ENCODE data around the gene ZNF362.
A peak's percentile ranks its signal among the peaks of the same experiment; 100 is the strongest.

Gene ZNF362

DNA sequence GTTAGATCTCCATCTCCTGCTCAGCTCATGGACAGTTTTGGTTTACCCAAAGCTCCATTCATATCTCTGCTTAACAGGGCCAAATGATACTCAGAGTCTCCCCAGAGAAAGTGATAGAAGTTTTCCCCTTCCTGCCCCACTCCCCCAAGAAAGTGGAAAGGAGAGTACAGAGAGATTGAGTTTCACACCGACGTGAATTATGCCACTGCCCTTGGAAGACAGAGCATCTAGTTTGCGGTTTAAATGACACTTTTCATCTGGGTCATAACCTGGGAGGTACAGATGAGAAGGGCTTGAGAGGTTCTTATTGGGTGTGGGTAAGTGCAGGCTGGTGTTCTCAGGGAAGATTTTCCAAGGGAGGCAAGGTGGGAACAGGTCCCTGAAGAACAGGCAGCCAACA lies 6.9 kb upstream of the ZNF362 start:
- in situ Hi-C loops (cut with HindIII; ENCODE audit: low pct_unique_long_range_greater_than_20kb, low sequenced_read_pairs), result no loop called here
- DNase-seq (ENCODE audit: low read depth in 1 of 2, low spot score in 1 of 2), result no peak
- no peak for TF ChIP-seq JUND (IDR thresholded peaks at IDR 0.05; ENCODE audit: low read depth)

DNA sequence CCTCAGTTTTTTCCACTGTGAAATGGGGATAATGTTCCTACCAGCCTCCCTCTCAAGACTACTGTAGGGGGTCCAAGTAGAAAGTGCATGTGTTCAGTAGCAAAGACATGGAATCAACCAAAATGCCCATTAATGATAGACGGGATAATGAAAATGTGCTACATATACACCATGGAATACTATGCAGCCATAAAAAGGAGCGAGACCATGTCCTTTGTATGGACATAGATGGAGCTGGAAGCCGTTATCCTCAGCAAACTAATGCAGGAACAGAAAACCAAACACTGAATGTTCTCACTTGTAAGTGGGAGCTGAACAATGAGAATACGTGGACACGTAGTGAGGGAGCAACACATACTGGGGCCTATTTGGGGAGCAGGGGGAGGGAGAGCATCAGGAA lies 6.1 kb upstream of the ZNF362 start:
- in situ Hi-C loops (cut with HindIII; ENCODE audit: low pct_unique_long_range_greater_than_20kb, low sequenced_read_pairs), result no loop called here
- TF ChIP-seq JUND (IDR thresholded peaks at IDR 0.05; ENCODE audit: low read depth), result no peak
- DNase-seq (ENCODE audit: low read depth in 1 of 2, low spot score in 1 of 2), result no peak

DNA sequence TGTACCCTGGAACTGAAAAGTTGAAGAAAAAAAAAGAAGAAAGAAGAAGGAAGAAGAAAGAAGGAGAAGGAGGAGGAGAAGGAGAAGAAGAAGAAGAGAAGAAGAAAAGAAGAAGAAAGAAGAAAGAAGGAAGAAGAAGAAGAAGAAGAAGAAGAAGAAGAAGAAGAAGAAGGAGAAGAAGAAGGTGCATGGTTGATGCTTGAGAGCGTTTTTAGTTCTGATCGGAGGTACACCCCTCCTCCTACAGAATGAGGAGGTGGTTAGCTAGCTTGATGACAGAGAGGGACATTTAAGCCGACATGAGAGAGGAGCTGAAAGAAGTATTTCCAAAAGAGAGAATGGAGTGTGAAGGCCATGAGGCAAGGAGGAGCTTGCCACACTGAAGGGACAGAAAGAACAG lies 5.6 kb upstream of the ZNF362 start:
- no peak for TF ChIP-seq JUND (IDR thresholded peaks at IDR 0.05; ENCODE audit: low read depth)
- no peak for DNase-seq (ENCODE audit: low read depth in 1 of 2, low spot score in 1 of 2)
- in situ Hi-C loops (cut with HindIII; ENCODE audit: low pct_unique_long_range_greater_than_20kb, low sequenced_read_pairs), result no loop called here

DNA sequence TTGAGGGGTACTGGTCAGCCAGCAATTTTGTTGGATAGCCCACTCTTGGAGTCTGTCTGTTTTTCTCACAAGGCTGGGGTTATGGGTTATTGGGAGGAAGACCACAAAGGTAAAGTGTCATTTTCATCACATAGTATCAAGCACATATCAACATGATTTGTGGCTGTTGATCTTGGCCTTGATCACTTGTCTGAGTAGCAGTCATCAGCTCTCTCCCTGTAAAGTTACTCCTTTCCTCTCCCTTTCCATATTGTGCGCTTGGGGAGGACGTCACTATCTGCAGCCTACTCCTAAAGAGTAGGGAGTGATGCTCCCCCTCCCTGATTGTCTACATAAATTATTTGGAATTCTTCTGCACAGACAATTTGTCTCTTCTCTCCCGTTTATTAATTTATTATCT lies 1.8 kb upstream of the ZNF362 start:
- DNase-seq (ENCODE audit: low read depth in 1 of 2, low spot score in 1 of 2), result no peak
- in situ Hi-C loops (cut with HindIII; ENCODE audit: low pct_unique_long_range_greater_than_20kb, low sequenced_read_pairs), result no loop called here
- no peak for TF ChIP-seq JUND (IDR thresholded peaks at IDR 0.05; ENCODE audit: low read depth)

DNA sequence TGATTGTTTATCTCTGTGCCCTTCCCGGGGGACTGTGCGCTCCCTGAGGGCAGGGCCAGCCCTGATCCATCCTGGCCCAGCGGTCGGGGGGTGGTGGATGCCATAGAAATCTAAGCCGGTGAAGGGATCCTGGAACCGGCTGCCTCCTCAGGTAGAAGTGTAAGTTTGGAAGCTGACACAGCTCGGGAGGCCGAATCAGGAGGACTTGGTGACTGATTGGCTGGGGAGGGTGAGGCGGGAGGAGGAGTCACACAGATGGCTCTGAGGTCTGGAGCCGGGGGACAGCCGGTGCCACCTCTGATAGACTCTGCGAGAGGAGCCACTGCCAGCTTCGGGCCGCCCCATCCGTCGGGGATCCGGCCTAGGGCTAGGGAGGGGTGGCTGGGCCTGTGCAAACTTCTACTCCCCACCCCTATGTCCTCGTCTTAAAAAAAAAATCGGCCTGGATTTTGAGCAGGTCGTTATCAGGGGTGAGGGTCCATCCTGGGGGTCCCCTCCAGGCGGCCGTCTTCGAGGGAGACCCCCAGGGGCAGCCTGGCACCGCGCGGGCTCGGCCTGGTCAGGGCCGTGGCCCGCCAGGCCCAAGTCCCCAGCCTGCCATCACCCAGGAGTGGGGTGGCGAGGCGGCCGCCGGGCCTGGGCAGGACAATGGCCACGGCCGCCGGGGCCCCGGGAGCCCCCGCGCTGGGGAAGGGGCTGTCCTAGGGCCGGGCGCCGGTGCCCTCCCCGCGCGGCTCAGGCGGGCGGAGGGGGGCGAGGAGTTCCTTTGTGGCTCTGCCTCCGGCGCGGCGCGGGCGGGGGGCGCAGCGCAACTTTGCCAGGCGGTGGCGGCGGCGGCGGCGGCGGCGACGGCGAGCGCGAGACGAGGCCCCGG lies 708 bp upstream of the ZNF362 start:
- in situ Hi-C loops (cut with HindIII; ENCODE audit: low pct_unique_long_range_greater_than_20kb, low sequenced_read_pairs), result no loop called here
- peak; percentile 68 to 86 for DNase-seq (ENCODE audit: low read depth in 1 of 2, low spot score in 1 of 2)
- no peak for TF ChIP-seq JUND (IDR thresholded peaks at IDR 0.05; ENCODE audit: low read depth)

DNA sequence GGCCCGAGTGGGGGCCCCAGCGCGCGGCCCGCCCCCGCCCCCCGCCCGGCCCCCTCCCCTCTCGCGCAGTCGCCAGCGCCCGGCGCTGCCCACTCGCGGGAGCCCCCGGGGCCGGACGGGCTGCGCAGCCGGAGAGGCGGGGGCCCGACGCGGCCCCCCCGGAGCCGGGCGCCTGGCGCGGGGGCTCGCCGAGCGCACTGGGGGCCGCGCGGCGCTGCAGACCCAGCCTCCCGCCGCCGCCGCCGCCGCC lies 146 bp upstream of the ZNF362 start:
- no peak for TF ChIP-seq JUND (IDR thresholded peaks at IDR 0.05; ENCODE audit: low read depth)
- no peak for DNase-seq (ENCODE audit: low read depth in 1 of 2, low spot score in 1 of 2)
- in situ Hi-C loops (cut with HindIII; ENCODE audit: low pct_unique_long_range_greater_than_20kb, low sequenced_read_pairs), result no loop called here

DNA sequence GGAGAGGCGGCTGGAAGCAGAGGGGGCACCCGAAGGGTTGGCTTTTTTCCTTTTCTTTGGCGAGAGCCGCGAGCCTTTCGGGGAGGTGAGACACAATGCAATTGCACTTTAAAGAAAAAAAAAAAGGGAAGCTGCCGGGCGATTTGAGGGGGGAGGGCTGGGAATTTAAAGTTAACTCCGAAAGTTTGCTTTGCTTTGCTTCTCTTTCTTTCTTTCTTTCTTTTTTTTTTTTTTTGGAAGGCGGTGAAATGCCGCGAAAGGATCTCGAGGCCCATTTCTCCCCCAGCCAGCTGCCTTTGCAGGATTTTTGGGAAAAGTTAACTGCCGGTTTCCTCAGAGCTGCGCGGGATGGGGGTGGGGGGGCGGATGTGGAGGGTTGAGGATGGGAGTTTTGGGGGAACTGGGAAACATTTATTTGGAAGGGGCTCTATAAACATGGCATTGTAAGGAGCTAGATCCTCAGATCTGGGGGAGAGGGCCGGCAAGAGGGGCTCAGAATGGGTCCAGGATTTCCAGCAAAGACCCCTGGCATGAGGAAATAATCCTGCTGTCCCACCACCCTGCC lies 997 bp downstream of the ZNF362 start:
- TF ChIP-seq JUND (IDR thresholded peaks at IDR 0.05; ENCODE audit: low read depth), result no peak
- in situ Hi-C loops (cut with HindIII; ENCODE audit: low pct_unique_long_range_greater_than_20kb, low sequenced_read_pairs), result no loop called here

DNA sequence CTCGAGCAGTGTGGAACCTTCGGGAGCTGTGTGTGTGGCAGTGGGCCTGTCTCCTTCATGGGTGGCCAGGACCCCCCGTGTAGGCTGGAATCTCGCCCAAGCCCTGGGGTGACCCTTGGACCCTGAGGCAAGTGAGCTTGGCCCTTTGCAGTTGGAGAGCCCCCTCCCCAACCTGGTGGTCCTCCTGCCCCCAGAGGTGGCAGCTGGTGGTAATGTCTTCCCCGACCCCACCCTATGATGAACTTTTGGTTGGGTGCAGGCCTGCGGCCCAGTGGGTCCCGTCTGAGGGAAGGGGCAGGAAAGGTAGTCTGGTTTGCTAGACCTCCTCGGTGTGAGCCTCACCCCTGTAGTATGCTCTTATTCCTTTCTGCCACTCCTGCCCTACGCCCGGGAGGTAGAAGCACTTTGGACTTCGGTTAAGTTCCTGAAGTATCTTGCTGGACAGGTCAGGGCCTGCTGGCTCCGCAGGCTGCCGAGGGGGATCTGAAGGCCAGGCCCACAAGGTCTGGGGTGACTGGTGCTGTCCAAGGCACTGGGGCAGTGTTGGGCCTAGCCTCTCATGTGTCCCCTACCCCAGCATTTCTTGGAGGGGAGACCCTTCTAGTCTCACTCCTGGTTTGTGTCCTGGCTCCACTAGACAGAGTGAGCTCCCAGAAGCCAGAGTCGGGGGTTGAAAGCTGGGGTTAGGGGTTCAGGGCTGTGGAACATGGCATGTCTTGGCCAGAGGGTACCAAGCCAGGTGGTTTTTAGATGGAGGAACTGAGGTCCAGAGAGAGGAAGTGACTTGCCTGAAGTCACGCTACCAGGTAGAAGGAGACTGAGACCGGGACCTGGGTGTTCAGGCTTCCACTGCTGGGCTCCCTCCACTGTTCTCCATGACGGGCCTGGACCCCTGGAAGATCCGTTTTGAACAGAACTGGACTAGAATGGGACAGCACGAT lies 1.8 kb downstream of the ZNF362 start:
- in situ Hi-C loops (cut with HindIII; ENCODE audit: low pct_unique_long_range_greater_than_20kb, low sequenced_read_pairs), result no loop called here
- no peak for TF ChIP-seq JUND (IDR thresholded peaks at IDR 0.05; ENCODE audit: low read depth)

More for the DNA sequence above, 997 bp downstream of the ZNF362 start:
- DNase-seq (ENCODE audit: low read depth in 1 of 2, low spot score in 1 of 2), result no peak

DNA sequence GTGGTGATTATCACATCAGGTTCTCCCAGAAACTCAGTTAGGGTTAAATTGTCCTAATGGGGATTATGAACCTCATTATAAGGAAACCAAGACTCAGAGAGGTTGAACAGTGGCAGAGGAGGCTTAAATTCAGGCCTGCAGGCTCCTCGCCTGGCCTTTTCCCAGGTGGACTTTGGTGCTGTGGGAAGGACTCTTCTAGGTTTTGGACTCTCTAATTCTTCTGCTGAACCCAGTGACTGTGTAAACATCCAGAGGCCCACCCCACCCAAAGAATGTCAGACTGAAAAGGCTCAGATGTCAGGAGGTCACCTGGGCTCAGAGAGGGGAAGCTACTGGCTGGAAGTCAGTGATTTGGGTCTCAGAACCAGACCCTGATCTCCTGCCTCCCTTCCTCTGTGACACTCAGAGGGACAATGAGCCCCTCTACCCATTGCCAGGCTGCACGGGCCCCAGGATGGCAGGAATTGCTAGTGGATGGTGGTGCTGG lies 2.5 kb downstream of the ZNF362 start:
- in situ Hi-C loops (cut with HindIII; ENCODE audit: low pct_unique_long_range_greater_than_20kb, low sequenced_read_pairs), result no loop called here
- no peak for TF ChIP-seq JUND (IDR thresholded peaks at IDR 0.05; ENCODE audit: low read depth)
- DNase-seq (ENCODE audit: low read depth in 1 of 2, low spot score in 1 of 2), result no peak

More for the DNA sequence above, 1.8 kb downstream of the ZNF362 start:
- DNase-seq (ENCODE audit: low read depth in 1 of 2, low spot score in 1 of 2), result peak in 1 of 2 experiments; percentile 41

DNA sequence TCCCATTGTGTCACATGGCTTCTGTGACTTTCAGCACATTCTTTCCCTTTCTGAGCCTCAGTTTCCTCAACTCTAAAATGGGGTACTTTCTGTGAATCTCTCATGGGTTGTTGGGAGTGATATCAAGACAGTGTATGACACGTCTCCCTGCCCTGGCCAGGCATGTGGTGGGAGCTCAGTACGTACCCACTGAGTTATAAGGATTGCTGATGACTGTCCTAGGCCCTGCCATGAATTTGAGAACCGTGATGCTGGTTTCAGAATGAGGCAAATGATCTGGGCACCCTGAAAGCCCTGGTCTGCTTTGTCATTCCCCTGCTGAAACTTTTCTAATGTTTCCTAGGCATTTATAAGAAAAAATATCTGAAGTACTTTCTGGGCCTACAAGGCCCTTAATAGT lies 3.6 kb downstream of the ZNF362 start:
- TF ChIP-seq JUND (IDR thresholded peaks at IDR 0.05; ENCODE audit: low read depth), result no peak
- in situ Hi-C loops (cut with HindIII; ENCODE audit: low pct_unique_long_range_greater_than_20kb, low sequenced_read_pairs), result no loop called here
- DNase-seq (ENCODE audit: low read depth in 1 of 2, low spot score in 1 of 2), result no peak

DNA sequence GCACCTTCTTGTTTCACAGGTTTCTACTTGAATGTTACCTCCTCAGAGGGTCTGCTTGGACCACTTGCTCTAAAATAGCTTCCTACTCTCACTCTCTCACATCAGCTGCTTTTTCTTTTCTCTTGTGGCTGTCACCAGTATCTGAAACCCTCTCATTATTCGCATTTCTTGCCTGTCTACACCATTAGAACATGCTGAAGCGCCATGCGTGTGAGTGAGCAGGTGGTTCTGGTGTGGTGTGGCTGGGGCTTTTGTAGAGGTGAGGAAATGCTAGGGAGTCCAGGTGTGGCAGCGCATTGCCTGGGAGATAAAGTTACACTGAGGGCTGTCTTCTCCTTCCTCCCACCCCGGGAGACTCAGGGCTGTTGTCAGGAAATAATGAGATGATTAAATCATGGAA lies 4.1 kb downstream of the ZNF362 start:
- no peak for TF ChIP-seq JUND (IDR thresholded peaks at IDR 0.05; ENCODE audit: low read depth)
- no peak for DNase-seq (ENCODE audit: low read depth in 1 of 2, low spot score in 1 of 2)
- in situ Hi-C loops (cut with HindIII; ENCODE audit: low pct_unique_long_range_greater_than_20kb, low sequenced_read_pairs), result no loop called here

DNA sequence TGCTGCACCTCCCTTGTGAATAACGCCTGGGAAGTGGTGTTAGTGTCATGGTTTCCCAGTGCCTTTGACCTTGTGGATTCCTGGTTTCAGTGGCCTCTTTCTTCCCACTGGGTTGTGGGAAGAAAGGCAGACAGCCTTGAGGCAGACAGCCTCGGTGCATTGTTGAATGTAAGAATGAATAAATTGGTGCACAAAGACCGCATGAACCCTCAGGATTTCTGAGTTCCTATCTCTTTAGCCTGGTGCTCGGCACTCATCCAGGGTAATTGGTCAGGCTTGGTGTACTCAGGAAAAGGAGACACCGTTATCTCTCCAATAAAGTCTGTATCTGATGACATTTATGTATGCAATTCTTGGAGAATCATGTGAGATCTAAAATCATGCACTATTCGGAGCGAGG lies 5.1 kb downstream of the ZNF362 start:
- DNase-seq (ENCODE audit: low read depth in 1 of 2, low spot score in 1 of 2), result no peak
- in situ Hi-C loops (cut with HindIII; ENCODE audit: low pct_unique_long_range_greater_than_20kb, low sequenced_read_pairs), result no loop called here
- TF ChIP-seq JUND (IDR thresholded peaks at IDR 0.05; ENCODE audit: low read depth), result no peak

All from T47D (cell line).